Psoas muscle (tissue), 8 donors: ENCODE measurements around the gene DNAJC3. TPM values are rescaled to one million over a fixed set of nuclear protein-coding genes. Genes with fewer than 3 reads are reported as not detected.
"Not testable (repeated sequence)": the region's sequence is repeated elsewhere in the genome, so short reads cannot be mapped to it uniquely, and the experiment has no call there.

Experiments used
- ATAC-seq, 4 donors: fragments of 200-7000 bp; cut with Tn5 transposase; one replicate each; pipeline ENCODE4 v1.9.1; 2020; ENCODE audit warnings: moderate library complexity in 3 of 4, mild to moderate bottlenecking in 2 of 4
- DNase-seq, 2 donors: peaks; one replicate each; pipeline ENCODE4 v3.0.0-alpha.2; 2020
- H3K27ac ChIP-seq: fragments of 200-600 bp; one replicate; pipeline ENCODE4 v1.8.0; 2022
- H3K27me3 ChIP-seq, 3 donors: fragments of 200-600 bp in 1 of 3; one replicate each; pipeline versions ENCODE4 v1.6.1 to v1.8.0; 2013 to 2022; ENCODE audit warnings: low read length in 2 of 3, mild to moderate bottlenecking in 2 of 3, moderate library complexity in 1 of 3; ENCODE audit not compliant: insufficient read depth in 3 of 3
- H3K36me3 ChIP-seq, 2 donors: fragments of 200-600 bp in 1 of 2; one replicate each; pipeline versions ENCODE4 v1.6.1 to v1.8.0; 2013 to 2022; ENCODE audit warnings: low read depth in 1 of 2, mild to moderate bottlenecking in 1 of 2, moderate library complexity in 1 of 2; ENCODE audit not compliant: insufficient read depth in 1 of 2
- H3K4me1 ChIP-seq: fragments of 200-600 bp; one replicate; pipeline ENCODE4 v1.8.0; 2022
- H3K4me3 ChIP-seq: fragments of 200-600 bp; one replicate; pipeline ENCODE4 v1.8.0; 2022; ENCODE audit warnings: mild to moderate bottlenecking
- H3K9me3 ChIP-seq: fragments of 200-600 bp; one replicate; pipeline ENCODE4 v1.8.0; 2022
- WGBS, 3 donors: extraction: QIAGEN DNeasy Blood & Tissue Kit; methylation state at CpG; one replicate each; pipeline versions ENCODE4 v1.1.6 to v1.1.7; 2013; 5-methylcytosine and 5-hydroxymethylcytosine counted together
- intact Hi-C, 2 donors: fragments of 100-400 bp; cut with DNase I; formaldehyde crosslinking; loops; one replicate each; pipeline versions ENCODE4 v1.11.0 to v1.14.2; 2022
- polyA plus RNA-seq, 3 donors: library from polyadenylated mRNA; stranded (reverse); fragments of 200-250 nt; gene quantifications; one replicate each; pipeline ENCODE4 v1.2.3, GENCODE V29; 2013
- total RNA-seq, 4 donors: library from RNA; stranded (reverse); fragmentation: NEBNext Ultra II Directional in 2 of 4; extraction: Animal tissue kit (Norgen Biotek cat#: 25700) in 2 of 4; gene quantifications; one replicate each; pipeline versions ENCODE4 v1.2.1 to v1.2.4, GENCODE V29; 2021 to 2023
- TF ChIP-seq, protein P1 (sequence below): fragments of 200-600 bp; IDR thresholded peaks from one replicate; pipeline ENCODE4 v1.8.0; 2022; ENCODE audit warnings: antibody characterized with exemption
- donor health status: healthy with polysubstance abuse.
- donor health status: DM: no; HTN: no; CAD: no; lungs with moderate emphysema.
- donor health status: Bipolar disorder and iron deficiency.
- donor health status: healthy.
- donor health status: DM: yes; HTN: yes; CAD: no.
- donor health status: DM: no; HTN: no; CAD: no.
- donor health status: DM: no; HTN: no; CAD: no.
- donor health status: DM: yes; HTN: yes; CAD: no.

The DNAJC3 gene
- total and polyA plus RNA-seq, 7 donors: 7.9 to 19.6 (median 11.8) TPM

GRCh38 chr13:95707442-95708390, 30.8 kb downstream of the DNAJC3 start:
- intact Hi-C loops: no loop called here
- 95 to 98% (median 96%) methylated on average over 9 of the region's 9 CpGs for WGBS, 3 donors
- Histone ChIP-seq H3K9me3 (no peaks in the 10 kb centered on the region), H3K27me3 (no peaks in the 10 kb centered on the region), H3K4me3 (no peak overlapping the region), H3K36me3 (peaks cover 4 to 35% of the 10 kb centered on the region in 2 donors), H3K27ac (no peak overlapping the region), H3K4me1 (peaks cover 9% of the 10 kb centered on the region)
- ATAC-seq: peak in 2 of 4 donors; percentile 21 to 31
- TF ChIP-seq, protein P1, sequence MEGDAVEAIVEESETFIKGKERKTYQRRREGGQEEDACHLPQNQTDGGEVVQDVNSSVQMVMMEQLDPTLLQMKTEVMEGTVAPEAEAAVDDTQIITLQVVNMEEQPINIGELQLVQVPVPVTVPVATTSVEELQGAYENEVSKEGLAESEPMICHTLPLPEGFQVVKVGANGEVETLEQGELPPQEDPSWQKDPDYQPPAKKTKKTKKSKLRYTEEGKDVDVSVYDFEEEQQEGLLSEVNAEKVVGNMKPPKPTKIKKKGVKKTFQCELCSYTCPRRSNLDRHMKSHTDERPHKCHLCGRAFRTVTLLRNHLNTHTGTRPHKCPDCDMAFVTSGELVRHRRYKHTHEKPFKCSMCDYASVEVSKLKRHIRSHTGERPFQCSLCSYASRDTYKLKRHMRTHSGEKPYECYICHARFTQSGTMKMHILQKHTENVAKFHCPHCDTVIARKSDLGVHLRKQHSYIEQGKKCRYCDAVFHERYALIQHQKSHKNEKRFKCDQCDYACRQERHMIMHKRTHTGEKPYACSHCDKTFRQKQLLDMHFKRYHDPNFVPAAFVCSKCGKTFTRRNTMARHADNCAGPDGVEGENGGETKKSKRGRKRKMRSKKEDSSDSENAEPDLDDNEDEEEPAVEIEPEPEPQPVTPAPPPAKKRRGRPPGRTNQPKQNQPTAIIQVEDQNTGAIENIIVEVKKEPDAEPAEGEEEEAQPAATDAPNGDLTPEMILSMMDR: no peak
- DNase-seq: no peak

DNA sequence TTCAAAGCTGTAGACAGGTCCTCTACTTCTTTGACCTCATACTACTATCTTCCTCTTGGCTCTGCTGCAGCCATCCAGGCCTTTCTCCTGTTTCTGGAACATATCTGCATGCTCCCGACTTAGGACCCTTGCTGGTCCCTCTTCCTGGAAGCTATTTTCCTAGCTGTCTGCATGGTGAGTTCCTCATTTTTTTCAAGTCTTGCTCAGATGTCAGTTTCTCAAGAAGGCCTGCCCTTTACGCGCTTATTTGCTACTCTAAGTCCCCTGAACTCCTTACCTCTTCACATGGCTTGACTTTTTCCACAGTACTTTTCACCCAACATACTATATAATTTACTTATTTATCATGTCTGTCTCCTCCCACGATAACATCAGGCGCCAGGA, 31.4 kb downstream of the DNAJC3 start:
- Histone ChIP-seq H3K36me3 (peaks cover 6 to 42% of the 10 kb centered on the region in 2 donors), H3K4me3 (no peak overlapping the region), H3K27ac (no peak overlapping the region), H3K9me3 (peaks cover 2% of the 10 kb centered on the region), H3K27me3 (no peaks in the 10 kb centered on the region), H3K4me1 (peaks cover 6% of the 10 kb centered on the region)
- intact Hi-C loops: no loop called here
- TF ChIP-seq, protein P1: no peak
- 89 to 91% (median 89%) methylated on average over 5 of the region's 5 CpGs for WGBS, 3 donors
- no peak for DNase-seq
- no peak for ATAC-seq

DNA sequence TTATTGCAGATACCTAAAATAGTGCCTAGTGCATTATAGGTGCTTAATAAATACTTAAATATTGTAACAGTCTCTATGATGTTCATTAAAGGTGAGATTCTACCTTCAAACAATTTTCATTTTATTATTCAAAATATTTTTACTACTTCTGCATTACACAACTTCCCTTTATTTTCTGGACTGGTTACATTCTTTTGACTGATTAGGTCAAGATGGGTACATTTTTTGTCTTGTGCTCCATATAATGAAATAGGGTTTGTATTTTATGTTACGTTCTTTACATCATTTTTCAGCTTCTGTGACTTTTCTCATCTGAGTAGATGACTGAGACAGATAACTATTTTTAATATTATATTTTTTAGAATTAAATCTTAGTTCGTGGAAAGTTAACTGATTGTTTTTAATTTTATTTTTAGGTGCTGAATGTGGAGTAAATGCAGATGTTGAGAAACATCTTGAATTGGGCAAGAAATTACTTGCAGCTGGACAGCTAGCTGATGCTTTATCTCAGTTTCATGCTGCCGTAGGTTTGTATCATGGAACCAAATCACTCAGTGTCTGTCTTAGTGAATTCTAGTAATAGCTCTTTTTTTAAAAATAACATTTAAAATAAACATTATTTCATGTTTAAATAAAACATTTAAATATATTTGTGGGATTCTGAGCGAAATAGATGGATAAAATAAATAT, 32.0 kb downstream of the DNAJC3 start:
- H3K9me3 ChIP-seq: peaks cover 3% of the 10 kb centered on the region
- intact Hi-C loops: no loop called here
- 86 to 93% (median 90%) methylated on average over 4 of the region's 4 CpGs for WGBS, 3 donors
- ATAC-seq (no peak), DNase-seq (no peak)
- H3K27ac ChIP-seq: no peak overlapping the region
- H3K36me3 ChIP-seq: peaks cover 6 to 47% of the 10 kb centered on the region in 2 donors
- no peak overlapping the region for H3K4me3 ChIP-seq
- H3K4me1 ChIP-seq: no peaks in the 10 kb centered on the region
- no peaks in the 10 kb centered on the region for H3K27me3 ChIP-seq
- TF ChIP-seq, protein P1: no peak

- ATAC-seq (no peak), DNase-seq (no peak)
- intact Hi-C loops: no loop called here
- Histone ChIP-seq H3K36me3 (peaks cover 6 to 51% of the 10 kb centered on the region in 2 donors), H3K27ac (no peak overlapping the region), H3K4me3 (no peak overlapping the region), H3K9me3 (peaks cover 3% of the 10 kb centered on the region), H3K27me3 (no peaks in the 10 kb centered on the region), H3K4me1 (no peaks in the 10 kb centered on the region)
- TF ChIP-seq, protein P1: no peak
- WGBS, 3 donors: 89 to 93% (median 89%) methylated on average over 2 of the region's 2 CpGs
Observed at GRCh38 chr13:95710313-95710712, 33.4 kb downstream of the DNAJC3 start.

GRCh38 chr13:95712846-95713245, 35.9 kb downstream of the DNAJC3 start:
- H3K27me3 ChIP-seq, intact Hi-C loops, ATAC-seq, H3K4me3 ChIP-seq, DNase-seq, H3K27ac ChIP-seq, H3K9me3 ChIP-seq, H3K4me1 ChIP-seq: not testable (repeated sequence)
- H3K36me3 ChIP-seq: peaks cover 6 to 51% of the 10 kb centered on the region in 2 donors
- WGBS, 3 donors: 71 to 86% (median 80%) methylated on average over 4 of the region's 4 CpGs
